Adrenal gland (tissue), 5 donors: ENCODE results near the gene BCDIN3D.

ENCODE experiments used
- CTCF ChIP-seq, 6 experiments: fragments of 450-650 bp in 4 of 6; fragments of 200-600 bp in 2 of 6; sonication (generic) in 1 of 6; IDR thresholded peaks; 1 replicate in 5 of 6; 2 replicates in 1 of 6; pipeline versions ENCODE4 v1.5.1 to v1.8.0; 2016 to 2021; ENCODE audit warnings: antibody characterized with exemption in 6 of 6, mild to moderate bottlenecking in 2 of 6, moderate library complexity in 1 of 6
- POLR2A ChIP-seq, 2 donors: fragments of 450-650 bp; IDR thresholded peaks; one replicate each; pipeline ENCODE4 v1.6.1; 2017; ENCODE audit warnings: antibody characterized with exemption in 2 of 2, mild to moderate bottlenecking in 2 of 2, moderate library complexity in 1 of 2
- donor health status: DM: no; HTN: no; CAD: no.

GRCh38 chr12:49801141-49802063 is 41.5 kb downstream of the BCDIN3D start:
- TF ChIP-seq CTCF (IDR thresholded peaks at IDR 0.05) = no peak
- TF ChIP-seq POLR2A (IDR thresholded peaks at IDR 0.05) = no peak
